ENCODE data around the gene ZNF3.

ZNF3 gene

DNA sequence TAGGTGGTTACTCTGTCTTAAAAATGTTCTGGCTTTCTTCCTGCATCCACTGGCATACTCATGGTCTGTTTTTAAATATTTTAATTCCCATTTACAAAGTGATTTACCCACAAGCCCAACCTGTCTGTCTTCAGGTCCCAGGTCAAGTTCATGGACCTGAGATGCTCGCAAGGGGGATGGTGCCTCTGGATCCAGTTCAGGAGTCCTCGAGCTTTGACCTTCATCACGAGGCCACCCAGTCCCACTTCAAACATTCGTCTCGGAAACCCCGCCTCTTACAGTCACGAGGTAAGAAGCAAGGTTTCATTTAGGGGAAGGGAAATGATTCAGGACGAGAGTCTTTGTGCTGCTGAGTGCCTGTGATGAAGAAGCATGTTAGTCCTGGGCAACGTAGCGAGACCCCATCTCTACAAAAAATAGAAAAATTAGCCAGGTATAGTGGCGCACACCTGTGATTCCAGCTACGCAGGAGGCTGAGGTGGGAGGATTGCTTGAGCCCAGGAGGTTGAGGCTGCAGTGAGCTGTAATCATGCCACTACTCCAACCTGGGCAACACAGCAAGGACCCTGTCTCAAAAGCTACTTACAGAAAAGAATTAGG is 57.4 kb downstream of the ZNF3 start:
- H3K36me3 ChIP-seq (ENCODE audit: control insufficient read depth in 1 of 2, insufficient read depth in 2 of 2, low read length in 2 of 2) = peaks cover 38 to 42% of the 10 kb centered on the region in 2 experiments
- H3K4me3 ChIP-seq (ENCODE audit: low read depth, low read length) = no peak overlapping the region
- no peak overlapping the region for H2BK12ac ChIP-seq (ENCODE audit: low read length)
- no peak overlapping the region for H3K18ac ChIP-seq (ENCODE audit: low read length)
- no peak overlapping the region for H2BK5ac ChIP-seq (ENCODE audit: low read depth, low read length, poor library complexity)
- no peak overlapping the region for H3K14ac ChIP-seq (ENCODE audit: low read length)
- H2AFZ ChIP-seq (ENCODE audit: insufficient read depth, low read length, poor library complexity) = no peak overlapping the region
- H3K79me2 ChIP-seq (ENCODE audit: control insufficient read depth, insufficient read depth, low read length, poor library complexity) = no peaks in the 10 kb centered on the region
- DNase-seq = no peak
- H4K12ac ChIP-seq (ENCODE audit: low read depth, low read length) = no peak overlapping the region
- no peaks in the 10 kb centered on the region for H3K4me1 ChIP-seq (ENCODE audit: control insufficient read depth in 1 of 2, insufficient read depth in 2 of 2, low read length in 2 of 2)
- H3K27ac ChIP-seq (ENCODE audit: low read depth, low read length) = no peak overlapping the region
- H2AK5ac ChIP-seq (ENCODE audit: low read length) = no peak overlapping the region
- H4K91ac ChIP-seq (ENCODE audit: low read depth, low read length) = no peak overlapping the region
- H3K23ac ChIP-seq (ENCODE audit: low read length) = no peak overlapping the region
- H3K9me3 ChIP-seq (ENCODE audit: insufficient read depth, low read depth, low read length) = no peaks in the 10 kb centered on the region
- H3K9ac ChIP-seq (ENCODE audit: low read length) = no peak overlapping the region
- H3K27me3 ChIP-seq (ENCODE audit: insufficient read depth, low read length) = no peaks in the 10 kb centered on the region
- no peak overlapping the region for H2BK120ac ChIP-seq (ENCODE audit: insufficient read depth, low read length, poor library complexity)
- WGBS (ENCODE audit: extremely low coverage, insufficient coverage, insufficient read length) = no CpG with 5 or more reads among the region's 12 CpGs
- no peak overlapping the region for H3K4ac ChIP-seq (ENCODE audit: low read depth, low read length)
- no peak overlapping the region for H4K8ac ChIP-seq (ENCODE audit: low read depth, low read length)
- H3K79me1 ChIP-seq (ENCODE audit: low read length) = no peaks in the 10 kb centered on the region
- H3K4me2 ChIP-seq (ENCODE audit: low read length) = no peak overlapping the region

DNA sequence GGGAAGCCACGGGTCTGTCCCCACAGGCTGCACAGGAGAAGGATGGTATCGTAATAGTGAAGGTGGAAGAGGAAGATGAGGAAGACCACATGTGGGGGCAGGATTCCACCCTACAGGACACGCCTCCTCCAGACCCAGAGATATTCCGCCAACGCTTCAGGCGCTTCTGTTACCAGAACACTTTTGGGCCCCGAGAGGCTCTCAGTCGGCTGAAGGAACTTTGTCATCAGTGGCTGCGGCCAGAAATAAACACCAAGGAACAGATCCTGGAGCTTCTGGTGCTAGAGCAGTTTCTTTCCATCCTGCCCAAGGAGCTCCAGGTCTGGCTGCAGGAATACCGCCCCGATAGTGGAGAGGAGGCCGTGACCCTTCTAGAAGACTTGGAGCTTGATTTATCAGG is 58.0 kb downstream of the ZNF3 start:
- Histone ChIP-seq H2AFZ (ENCODE audit: insufficient read depth, low read length, poor library complexity) (no peak overlapping the region), H2BK5ac (ENCODE audit: low read depth, low read length, poor library complexity) (no peak overlapping the region), H3K27me3 (ENCODE audit: insufficient read depth, low read length) (no peaks in the 10 kb centered on the region), H3K23ac (ENCODE audit: low read length) (no peak overlapping the region), H3K36me3 (ENCODE audit: control insufficient read depth in 1 of 2, insufficient read depth in 2 of 2, low read length in 2 of 2) (peaks cover 38 to 44% of the 10 kb centered on the region in 2 experiments), H3K4me1 (ENCODE audit: control insufficient read depth in 1 of 2, insufficient read depth in 2 of 2, low read length in 2 of 2) (no peaks in the 10 kb centered on the region), H2BK120ac (ENCODE audit: insufficient read depth, low read length, poor library complexity) (no peak overlapping the region), H3K18ac (ENCODE audit: low read length) (no peak overlapping the region), H3K9me3 (ENCODE audit: insufficient read depth, low read depth, low read length) (no peaks in the 10 kb centered on the region), H3K4me2 (ENCODE audit: low read length) (no peak overlapping the region), H3K4ac (ENCODE audit: low read depth, low read length) (no peak overlapping the region), H3K27ac (ENCODE audit: low read depth, low read length) (no peak overlapping the region), H3K79me1 (ENCODE audit: low read length) (no peaks in the 10 kb centered on the region), H4K8ac (ENCODE audit: low read depth, low read length) (no peak overlapping the region), H4K12ac (ENCODE audit: low read depth, low read length) (no peak overlapping the region), H3K4me3 (ENCODE audit: low read depth, low read length) (no peak overlapping the region), H3K79me2 (ENCODE audit: control insufficient read depth, insufficient read depth, low read length, poor library complexity) (no peaks in the 10 kb centered on the region), H4K91ac (ENCODE audit: low read depth, low read length) (no peak overlapping the region), H3K14ac (ENCODE audit: low read length) (no peak overlapping the region), H2AK5ac (ENCODE audit: low read length) (no peak overlapping the region), H2BK12ac (ENCODE audit: low read length) (no peak overlapping the region), H3K9ac (ENCODE audit: low read length) (peak overlapping the region; percentile 68)
- no peak for DNase-seq
- no CpG with 5 or more reads among the region's 12 CpGs for WGBS (ENCODE audit: extremely low coverage, insufficient coverage, insufficient read length)

DNA sequence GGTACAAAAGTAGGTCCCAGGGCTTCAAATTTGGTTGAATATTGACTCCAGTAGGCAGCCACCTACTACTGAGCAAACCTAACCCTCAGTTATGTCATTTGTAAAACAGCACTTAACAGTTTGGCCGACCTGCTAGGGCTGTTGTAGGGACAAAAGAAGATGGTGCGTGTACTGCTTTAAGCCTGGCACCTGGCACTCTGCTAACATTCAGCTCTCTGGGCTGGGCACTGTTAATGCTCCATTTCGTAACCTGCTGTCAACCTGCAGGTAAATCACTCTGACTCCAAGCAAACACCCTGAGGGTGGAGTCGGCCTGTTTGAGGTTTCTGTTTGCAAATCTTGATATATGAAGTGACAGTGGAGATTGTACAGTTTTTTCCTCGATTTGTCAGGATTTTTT is 58.9 kb downstream of the ZNF3 start:
- Histone ChIP-seq H3K9ac (ENCODE audit: low read length) (no peak overlapping the region), H3K4me3 (ENCODE audit: low read depth, low read length) (no peak overlapping the region), H3K4ac (ENCODE audit: low read depth, low read length) (no peak overlapping the region), H3K27me3 (ENCODE audit: insufficient read depth, low read length) (no peaks in the 10 kb centered on the region), H3K79me2 (ENCODE audit: control insufficient read depth, insufficient read depth, low read length, poor library complexity) (no peaks in the 10 kb centered on the region), H3K4me1 (ENCODE audit: control insufficient read depth in 1 of 2, insufficient read depth in 2 of 2, low read length in 2 of 2) (no peaks in the 10 kb centered on the region), H2BK5ac (ENCODE audit: low read depth, low read length, poor library complexity) (no peak overlapping the region), H3K36me3 (ENCODE audit: control insufficient read depth in 1 of 2, insufficient read depth in 2 of 2, low read length in 2 of 2) (peaks cover 33 to 40% of the 10 kb centered on the region in 2 experiments), H2AK5ac (ENCODE audit: low read length) (no peak overlapping the region), H3K18ac (ENCODE audit: low read length) (no peak overlapping the region), H3K23ac (ENCODE audit: low read length) (no peak overlapping the region), H2BK120ac (ENCODE audit: insufficient read depth, low read length, poor library complexity) (no peak overlapping the region), H3K79me1 (ENCODE audit: low read length) (no peaks in the 10 kb centered on the region), H2BK12ac (ENCODE audit: low read length) (no peak overlapping the region), H3K4me2 (ENCODE audit: low read length) (no peak overlapping the region), H3K14ac (ENCODE audit: low read length) (no peak overlapping the region), H3K27ac (ENCODE audit: low read depth, low read length) (no peak overlapping the region), H4K8ac (ENCODE audit: low read depth, low read length) (no peak overlapping the region), H4K12ac (ENCODE audit: low read depth, low read length) (no peak overlapping the region), H2AFZ (ENCODE audit: insufficient read depth, low read length, poor library complexity) (no peak overlapping the region), H4K91ac (ENCODE audit: low read depth, low read length) (no peak overlapping the region), H3K9me3 (ENCODE audit: insufficient read depth, low read depth, low read length) (no peaks in the 10 kb centered on the region)
- peak; percentile 70 to 78 for DNase-seq
- WGBS (ENCODE audit: extremely low coverage, insufficient coverage, insufficient read length) = no CpG with 5 or more reads among the region's 5 CpGs

DNA sequence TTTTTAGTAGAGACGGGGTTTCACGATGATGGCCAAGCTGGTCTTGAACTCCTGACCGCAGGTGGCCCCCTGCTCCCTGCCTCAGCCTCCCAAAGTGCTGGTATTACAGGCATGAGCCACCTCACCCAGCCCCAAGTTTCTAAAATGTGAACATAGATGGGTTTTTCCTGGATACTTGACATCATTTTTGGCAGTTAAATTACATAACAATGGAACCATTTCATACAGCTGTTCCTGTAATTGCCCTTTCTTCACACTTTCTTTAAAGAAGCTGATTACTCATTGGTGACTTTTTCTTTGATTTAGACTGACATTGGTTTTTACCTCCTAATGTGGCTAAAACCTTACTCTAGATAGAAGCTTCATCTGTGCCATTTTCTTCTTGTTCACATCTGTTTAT is 60.2 kb downstream of the ZNF3 start:
- Histone ChIP-seq H3K4me1 (ENCODE audit: control insufficient read depth in 1 of 2, insufficient read depth in 2 of 2, low read length in 2 of 2) (no peaks in the 10 kb centered on the region), H3K4me2 (ENCODE audit: low read length) (no peak overlapping the region), H3K18ac (ENCODE audit: low read length) (no peak overlapping the region), H2AFZ (ENCODE audit: insufficient read depth, low read length, poor library complexity) (no peak overlapping the region), H3K27me3 (ENCODE audit: insufficient read depth, low read length) (no peaks in the 10 kb centered on the region), H4K12ac (ENCODE audit: low read depth, low read length) (no peak overlapping the region), H4K8ac (ENCODE audit: low read depth, low read length) (no peak overlapping the region), H3K23ac (ENCODE audit: low read length) (no peak overlapping the region), H2BK5ac (ENCODE audit: low read depth, low read length, poor library complexity) (no peak overlapping the region), H3K36me3 (ENCODE audit: control insufficient read depth in 1 of 2, insufficient read depth in 2 of 2, low read length in 2 of 2) (peaks cover 26 to 33% of the 10 kb centered on the region in 2 experiments), H2BK12ac (ENCODE audit: low read length) (no peak overlapping the region), H3K27ac (ENCODE audit: low read depth, low read length) (no peak overlapping the region), H3K79me1 (ENCODE audit: low read length) (no peaks in the 10 kb centered on the region), H4K91ac (ENCODE audit: low read depth, low read length) (no peak overlapping the region), H3K79me2 (ENCODE audit: control insufficient read depth, insufficient read depth, low read length, poor library complexity) (peaks cover 2% of the 10 kb centered on the region), H3K14ac (ENCODE audit: low read length) (no peak overlapping the region), H3K4ac (ENCODE audit: low read depth, low read length) (no peak overlapping the region), H3K9me3 (ENCODE audit: insufficient read depth, low read depth, low read length) (no peaks in the 10 kb centered on the region), H2BK120ac (ENCODE audit: insufficient read depth, low read length, poor library complexity) (no peak overlapping the region), H2AK5ac (ENCODE audit: low read length) (no peak overlapping the region), H3K9ac (ENCODE audit: low read length) (no peak overlapping the region), H3K4me3 (ENCODE audit: low read depth, low read length) (no peak overlapping the region)
- no CpG with 5 or more reads among the region's 3 CpGs for WGBS (ENCODE audit: extremely low coverage, insufficient coverage, insufficient read length)
- DNase-seq = no peak

Data from trophoblast cell (in vitro differentiated cells and primary cell).